Measurements from ENCODE around the gene ITGB1.
"Not testable (repeated sequence)": the region's sequence is repeated elsewhere in the genome, so short reads cannot be mapped to it uniquely, and the experiment has no call there.

DNA sequence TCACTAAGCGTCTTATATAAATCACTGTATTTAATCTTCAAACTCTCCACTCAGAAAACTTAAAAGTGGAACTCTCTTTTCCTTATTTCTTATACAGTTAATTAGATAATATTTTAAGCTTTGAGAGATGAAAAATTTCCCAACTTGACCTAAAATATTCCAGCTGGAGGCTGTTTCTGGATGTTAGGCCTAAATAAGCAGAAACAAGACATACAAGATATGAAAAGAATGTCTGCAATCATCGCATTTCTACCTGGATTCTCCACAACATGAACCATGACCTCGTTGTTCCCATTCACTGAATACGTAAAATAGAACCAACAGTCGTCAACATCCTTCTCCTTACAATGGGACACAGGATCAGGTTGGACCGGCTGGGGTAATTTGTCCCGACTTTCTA lies 48.1 kb downstream of the ITGB1 start:
- TF ChIP-seq, protein P1, sequence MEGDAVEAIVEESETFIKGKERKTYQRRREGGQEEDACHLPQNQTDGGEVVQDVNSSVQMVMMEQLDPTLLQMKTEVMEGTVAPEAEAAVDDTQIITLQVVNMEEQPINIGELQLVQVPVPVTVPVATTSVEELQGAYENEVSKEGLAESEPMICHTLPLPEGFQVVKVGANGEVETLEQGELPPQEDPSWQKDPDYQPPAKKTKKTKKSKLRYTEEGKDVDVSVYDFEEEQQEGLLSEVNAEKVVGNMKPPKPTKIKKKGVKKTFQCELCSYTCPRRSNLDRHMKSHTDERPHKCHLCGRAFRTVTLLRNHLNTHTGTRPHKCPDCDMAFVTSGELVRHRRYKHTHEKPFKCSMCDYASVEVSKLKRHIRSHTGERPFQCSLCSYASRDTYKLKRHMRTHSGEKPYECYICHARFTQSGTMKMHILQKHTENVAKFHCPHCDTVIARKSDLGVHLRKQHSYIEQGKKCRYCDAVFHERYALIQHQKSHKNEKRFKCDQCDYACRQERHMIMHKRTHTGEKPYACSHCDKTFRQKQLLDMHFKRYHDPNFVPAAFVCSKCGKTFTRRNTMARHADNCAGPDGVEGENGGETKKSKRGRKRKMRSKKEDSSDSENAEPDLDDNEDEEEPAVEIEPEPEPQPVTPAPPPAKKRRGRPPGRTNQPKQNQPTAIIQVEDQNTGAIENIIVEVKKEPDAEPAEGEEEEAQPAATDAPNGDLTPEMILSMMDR (IDR thresholded peaks at IDR 0.05), result not testable (repeated sequence)
- TF ChIP-seq POLR2A (IDR thresholded peaks at IDR 0.05), result not testable (repeated sequence)
